GM12874 (cell line): ENCODE results near the gene PBX4.

Source experiments
- TF ChIP-seq, protein P1 (sequence below): IDR thresholded peaks from 2 replicates; pipeline ENCODE4 v1.5.1; 2011; ENCODE audit warnings: low read depth, mild to moderate bottlenecking, control low read depth, low read length, moderate library complexity; ENCODE audit not compliant: insufficient read depth

The PBX4 gene

DNA sequence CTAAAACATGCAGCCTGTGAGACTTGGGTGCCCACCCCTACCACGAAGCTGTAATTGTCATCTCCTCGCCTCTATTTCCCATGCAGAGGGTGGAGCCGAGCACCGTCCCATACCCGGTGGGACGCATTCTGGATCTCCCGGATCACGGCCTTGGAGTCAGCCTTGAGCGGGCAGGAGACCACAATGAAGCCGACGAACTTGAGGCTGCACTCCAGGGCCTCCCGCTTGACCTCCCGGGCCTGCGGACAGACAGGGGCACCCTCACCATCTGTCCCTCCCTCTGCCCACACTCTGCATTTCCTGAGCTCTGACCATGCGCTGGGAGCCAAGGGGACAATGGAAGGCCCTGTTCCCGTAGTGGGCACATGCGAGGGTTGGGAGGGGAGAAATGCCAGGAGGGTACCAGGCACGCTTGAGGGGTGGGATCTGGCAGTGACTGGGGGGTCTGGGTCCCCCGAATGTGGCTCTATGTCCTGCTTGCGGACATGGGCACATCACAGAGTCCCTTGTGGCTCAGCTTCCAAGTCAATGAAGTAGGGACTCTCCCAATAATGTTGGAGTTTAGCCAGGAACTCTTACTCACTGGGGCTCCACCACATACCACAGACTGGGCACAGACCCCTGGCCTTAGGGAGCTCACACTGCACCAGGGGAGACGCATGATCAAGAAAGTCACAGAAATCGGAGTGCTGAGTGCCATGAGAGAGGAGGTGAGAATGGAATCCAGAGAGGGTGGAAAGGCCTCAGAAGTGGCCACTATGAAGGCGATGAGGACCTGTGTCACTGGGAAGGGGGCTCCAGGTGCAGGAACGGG is 34.2 kb upstream of the PBX4 start:
- TF ChIP-seq, protein P1, sequence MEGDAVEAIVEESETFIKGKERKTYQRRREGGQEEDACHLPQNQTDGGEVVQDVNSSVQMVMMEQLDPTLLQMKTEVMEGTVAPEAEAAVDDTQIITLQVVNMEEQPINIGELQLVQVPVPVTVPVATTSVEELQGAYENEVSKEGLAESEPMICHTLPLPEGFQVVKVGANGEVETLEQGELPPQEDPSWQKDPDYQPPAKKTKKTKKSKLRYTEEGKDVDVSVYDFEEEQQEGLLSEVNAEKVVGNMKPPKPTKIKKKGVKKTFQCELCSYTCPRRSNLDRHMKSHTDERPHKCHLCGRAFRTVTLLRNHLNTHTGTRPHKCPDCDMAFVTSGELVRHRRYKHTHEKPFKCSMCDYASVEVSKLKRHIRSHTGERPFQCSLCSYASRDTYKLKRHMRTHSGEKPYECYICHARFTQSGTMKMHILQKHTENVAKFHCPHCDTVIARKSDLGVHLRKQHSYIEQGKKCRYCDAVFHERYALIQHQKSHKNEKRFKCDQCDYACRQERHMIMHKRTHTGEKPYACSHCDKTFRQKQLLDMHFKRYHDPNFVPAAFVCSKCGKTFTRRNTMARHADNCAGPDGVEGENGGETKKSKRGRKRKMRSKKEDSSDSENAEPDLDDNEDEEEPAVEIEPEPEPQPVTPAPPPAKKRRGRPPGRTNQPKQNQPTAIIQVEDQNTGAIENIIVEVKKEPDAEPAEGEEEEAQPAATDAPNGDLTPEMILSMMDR = no peak

DNA sequence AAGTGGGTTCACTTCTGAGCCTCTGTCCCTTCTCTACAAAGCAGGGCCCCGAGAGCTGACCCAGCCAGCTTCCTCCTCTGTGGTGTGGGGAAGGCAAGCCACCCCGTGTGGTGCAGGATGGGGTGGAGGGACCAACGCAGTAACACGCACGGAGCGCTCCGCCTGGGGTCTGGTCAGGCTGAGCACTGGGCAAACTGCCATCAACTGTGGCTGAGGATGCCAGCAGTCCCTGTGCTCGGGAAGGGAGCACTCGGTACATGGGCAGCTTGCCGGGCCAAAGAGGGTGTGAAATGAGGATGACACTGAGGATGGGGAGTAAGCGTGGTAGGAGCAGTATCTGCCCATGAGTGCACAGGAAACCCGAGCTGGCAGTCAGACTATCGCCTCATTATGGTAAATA is 32.6 kb upstream of the PBX4 start:
- TF ChIP-seq, protein P1 = no peak

DNA sequence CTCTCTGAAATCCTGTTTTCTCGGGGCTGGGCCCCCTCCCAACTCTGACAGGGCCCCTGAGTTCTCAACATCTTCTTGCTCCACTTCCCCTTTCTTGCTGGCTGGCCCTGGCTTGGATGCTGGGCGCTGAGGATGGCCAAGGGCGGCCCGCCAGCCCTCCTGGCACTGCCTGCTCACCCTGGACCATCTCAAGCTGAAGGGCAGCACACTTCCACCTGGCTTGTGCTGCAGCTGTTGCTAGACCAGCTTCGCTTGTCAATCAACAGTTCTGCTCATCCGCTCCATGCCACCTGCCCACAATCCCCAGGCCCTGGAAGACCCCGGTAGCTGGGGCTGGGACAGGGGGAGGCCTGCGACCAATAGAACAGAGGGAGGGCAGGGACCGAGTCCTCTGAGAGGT is 31.8 kb upstream of the PBX4 start:
- TF ChIP-seq, protein P1 = no peak

DNA sequence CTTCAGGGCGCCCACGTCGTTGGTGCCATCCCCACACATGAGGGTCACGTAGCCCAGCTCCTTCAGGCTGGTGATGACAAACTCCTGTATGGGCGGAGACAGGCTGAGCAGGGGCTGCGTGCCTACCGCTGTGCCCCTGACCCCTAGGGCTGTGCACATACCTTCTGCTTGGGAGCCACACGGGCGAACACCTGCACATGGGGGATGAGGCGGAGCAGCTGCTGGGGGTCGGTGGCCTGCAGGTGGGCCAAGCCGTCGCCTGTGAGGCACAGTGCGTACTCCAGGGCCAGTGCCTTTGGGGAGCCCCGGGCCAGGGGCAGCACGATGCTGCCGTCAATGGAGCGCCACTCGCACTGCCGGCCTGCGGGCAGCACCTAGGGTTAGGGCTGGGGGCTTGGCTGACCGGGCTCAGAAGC is 31.1 kb upstream of the PBX4 start:
- TF ChIP-seq, protein P1 = no peak

DNA sequence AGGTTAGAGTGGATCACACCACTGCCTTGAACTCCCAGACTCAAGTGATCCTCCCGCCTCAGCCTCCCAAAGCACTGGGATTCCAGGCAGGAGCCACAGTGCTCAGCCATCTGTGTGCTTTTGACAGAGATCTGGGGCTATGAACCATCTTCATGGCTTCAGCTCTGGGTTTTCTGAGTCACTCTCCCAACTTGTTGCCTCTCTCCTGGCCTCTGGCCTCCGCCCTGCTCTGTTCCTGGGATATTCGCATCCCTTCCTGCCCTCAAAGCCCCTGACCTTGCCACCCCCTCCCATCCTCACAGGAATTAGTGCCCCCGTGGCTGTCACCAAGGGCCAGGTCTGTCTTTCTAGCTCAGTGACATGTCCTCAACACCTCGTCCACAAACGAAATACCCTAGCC is 30.7 kb upstream of the PBX4 start:
- TF ChIP-seq, protein P1 = no peak

DNA sequence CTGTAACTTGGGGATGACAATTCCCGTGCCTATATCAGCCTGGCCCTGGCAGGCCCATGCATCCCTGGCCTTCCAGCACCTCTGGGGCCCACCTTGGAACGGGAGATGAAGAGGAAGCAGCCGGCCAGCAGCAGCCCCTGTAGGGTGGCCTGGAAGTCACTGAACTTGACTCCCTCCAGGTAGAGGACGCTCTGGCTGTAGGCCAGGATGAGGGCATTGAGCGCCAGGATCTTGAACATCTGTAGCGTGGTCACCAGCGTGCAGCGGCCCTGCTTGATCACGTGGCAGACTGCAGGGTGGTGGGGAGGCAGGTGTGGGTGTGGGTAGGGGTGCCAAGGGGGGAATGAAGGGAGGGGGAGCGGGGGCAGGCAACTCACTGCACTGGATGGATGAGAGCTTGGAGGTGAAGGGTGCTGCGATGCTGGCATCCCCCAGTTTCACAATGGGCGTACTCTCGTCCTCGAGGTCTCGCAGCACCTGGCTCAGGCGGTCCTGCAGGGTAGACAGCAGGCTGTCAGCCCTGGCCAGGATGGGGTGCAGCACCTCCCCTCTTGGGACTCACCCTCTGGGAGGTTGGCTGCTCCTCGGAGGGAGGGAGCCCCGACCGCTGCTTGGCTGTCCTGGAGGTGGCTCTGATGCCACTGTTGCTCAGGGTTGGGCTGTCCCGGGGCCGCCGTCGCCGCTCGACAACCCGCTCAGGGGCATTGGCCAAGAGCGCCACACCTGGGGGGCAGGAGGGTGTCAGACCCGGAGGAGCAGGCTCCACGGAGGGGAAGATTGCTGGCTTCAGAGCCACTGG is 28.7 kb upstream of the PBX4 start:
- TF ChIP-seq, protein P1 = no peak

DNA sequence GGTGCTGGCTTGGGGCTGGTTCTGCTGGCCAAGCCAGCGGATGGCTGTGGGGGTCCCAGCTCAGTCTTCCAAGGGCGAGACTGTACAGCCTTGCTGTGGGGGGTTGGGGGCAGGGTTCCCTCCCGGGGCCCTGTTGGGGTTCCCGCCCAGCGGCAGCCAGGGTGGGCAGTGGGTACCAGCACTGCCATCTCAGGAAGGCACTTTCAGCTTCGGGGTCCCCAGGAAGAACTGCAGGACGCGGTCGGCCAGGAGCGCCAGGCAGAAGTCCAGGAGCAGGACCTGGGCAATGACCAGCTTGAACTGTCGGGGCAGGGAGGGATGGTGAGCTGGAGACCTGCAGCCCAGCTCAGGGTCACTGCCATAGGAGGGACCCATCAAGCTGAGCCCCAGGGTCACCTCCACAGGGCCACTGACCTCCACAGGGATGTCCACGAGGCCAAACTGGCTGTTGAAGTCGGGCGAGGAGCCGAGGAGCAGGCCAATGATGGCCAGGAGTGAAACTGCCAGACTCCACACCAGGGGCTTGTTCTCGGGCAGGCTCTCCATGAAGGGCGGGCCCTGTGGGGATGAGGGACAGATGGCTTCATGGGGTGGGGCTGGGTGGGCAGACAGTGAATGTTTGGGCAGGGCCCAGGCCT is 26.9 kb upstream of the PBX4 start:
- TF ChIP-seq, protein P1 = no peak
